Measurements from ENCODE around the gene BCL2L15. TPM values are rescaled to one million over a fixed set of nuclear protein-coding genes. Genes with fewer than 3 reads are reported as not detected.
A peak's percentile ranks its signal among the peaks of the same experiment; 100 is the strongest.

BCL2L15 gene
- total RNA-seq, 1 experiment from 2014 or later, result 0.57 TPM

DNA sequence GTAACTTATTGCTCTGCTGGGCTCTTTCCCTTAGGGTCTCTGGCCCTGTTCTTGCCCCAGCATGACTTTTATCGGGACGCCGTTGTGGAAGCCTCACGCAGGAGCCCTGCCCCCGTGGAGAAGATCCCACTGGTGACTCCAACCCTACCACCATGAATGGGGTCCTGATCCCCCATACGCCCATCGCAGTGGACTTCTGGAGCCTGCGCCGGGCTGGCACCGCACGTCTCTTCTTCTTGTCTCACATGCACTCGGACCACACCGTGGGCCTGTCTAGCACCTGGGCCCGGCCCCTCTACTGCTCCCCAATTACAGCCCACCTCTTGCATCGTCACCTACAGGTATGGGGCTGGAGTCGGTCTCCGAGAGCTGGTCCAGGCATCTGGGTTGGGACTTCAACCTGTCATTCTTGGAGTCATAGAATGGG, 18.1 kb upstream of the BCL2L15 start:
- DNase-seq (ENCODE audit: low spot score), result peak; percentile 16

GRCh38 chr1:113904674-113905434, 17.5 kb upstream of the BCL2L15 start, which contains the start of the genes AP4B1 and DCLRE1B:
Gene AP4B1 (minus strand): TSS chr1:113904799. CDS start chr1:113904717, 82 bp downstream.
Gene DCLRE1B (plus strand): TSS chr1:113905326. CDS start chr1:113905587, 261 bp downstream.
- DNase-seq (ENCODE audit: low spot score), result peak; percentile 98

GRCh38 chr1:113904293-113904673, 16.9 kb upstream of the BCL2L15 start:
- no peak for DNase-seq (ENCODE audit: low spot score)

- DNase-seq (ENCODE audit: low spot score), result no peak
Observed at GRCh38 chr1:113903501-113904292, 16.3 kb upstream of the BCL2L15 start.

- no peak for DNase-seq (ENCODE audit: low spot score)
Observed at GRCh38 chr1:113901191-113901590, 13.8 kb upstream of the BCL2L15 start.

DNA sequence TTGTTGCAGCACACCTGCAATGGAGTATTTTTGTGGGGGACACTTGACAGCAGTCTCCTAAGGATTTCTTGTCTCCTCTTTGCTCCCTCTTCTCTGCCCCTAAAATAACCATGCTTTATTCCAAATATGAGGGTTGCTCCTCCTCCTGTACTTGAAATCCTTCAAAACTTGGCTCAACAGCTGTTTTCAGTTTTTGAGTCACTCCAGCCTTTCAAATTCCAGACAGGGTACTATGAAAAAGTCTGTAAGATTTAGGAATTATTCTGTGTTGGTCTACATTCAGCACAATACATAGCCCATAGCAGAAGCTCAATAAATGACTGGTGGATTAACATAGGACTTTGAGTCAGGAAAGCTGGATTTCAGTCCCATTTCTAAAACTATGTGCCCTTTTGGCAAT, 11.7 kb upstream of the BCL2L15 start:
- no peak for DNase-seq (ENCODE audit: low spot score)

DNA sequence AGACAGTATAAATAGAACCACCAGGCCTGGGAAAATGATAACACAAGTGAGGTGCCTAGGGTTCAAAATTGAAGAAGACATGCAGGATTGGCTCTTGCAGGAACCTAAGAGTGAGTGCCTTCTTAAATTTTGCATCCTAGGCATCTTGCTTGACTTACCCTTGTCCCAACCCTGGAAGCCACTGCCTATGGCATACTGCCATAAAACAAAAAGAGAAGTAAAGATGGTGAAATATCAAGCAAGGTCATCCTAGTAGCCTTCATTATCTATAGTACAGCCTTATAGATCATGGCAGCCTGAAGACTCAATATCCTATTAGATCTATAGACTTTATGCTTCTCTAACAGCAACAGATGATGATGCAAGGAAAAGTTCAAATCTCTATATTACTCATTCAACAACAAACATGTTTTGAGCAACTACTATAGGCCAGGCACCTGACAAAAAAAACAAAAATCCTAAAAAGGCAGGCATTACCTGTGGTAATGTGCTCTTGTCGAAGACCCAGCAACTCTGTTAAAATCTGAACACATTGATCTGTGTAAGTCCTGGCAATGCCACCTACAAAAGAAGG, 10.9 kb upstream of the BCL2L15 start:
- no peak for DNase-seq (ENCODE audit: low spot score)

GRCh38 chr1:113895961-113896360, 8.6 kb upstream of the BCL2L15 start:
- no peak for DNase-seq (ENCODE audit: low spot score)

- DNase-seq (ENCODE audit: low spot score), result no peak
Observed at GRCh38 chr1:113895098-113895497, 7.7 kb upstream of the BCL2L15 start.

DNA sequence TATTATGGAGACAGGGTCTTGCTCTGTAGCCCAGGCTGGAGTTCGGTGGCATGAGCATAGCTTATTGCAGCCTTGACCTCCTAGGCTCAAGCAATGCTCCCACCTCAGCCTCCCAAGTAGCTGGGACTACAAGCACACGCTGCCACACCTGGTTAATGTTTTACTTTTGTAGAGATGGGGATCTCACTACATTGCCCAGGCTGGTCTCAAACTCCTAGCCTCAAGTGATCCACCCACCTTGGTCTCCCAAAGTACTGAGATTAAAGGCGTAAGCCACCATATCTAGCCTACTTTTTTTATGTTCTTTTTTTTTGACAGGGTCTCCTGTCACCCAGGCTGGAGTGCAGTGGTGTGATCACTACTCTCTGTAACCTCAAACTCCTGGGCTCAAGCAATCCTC, 5.9 kb upstream of the BCL2L15 start:
- no peak for DNase-seq (ENCODE audit: low spot score)

- no peak for DNase-seq (ENCODE audit: low spot score)
Observed at GRCh38 chr1:113891631-113892220, 4.3 kb upstream of the BCL2L15 start.

DNA sequence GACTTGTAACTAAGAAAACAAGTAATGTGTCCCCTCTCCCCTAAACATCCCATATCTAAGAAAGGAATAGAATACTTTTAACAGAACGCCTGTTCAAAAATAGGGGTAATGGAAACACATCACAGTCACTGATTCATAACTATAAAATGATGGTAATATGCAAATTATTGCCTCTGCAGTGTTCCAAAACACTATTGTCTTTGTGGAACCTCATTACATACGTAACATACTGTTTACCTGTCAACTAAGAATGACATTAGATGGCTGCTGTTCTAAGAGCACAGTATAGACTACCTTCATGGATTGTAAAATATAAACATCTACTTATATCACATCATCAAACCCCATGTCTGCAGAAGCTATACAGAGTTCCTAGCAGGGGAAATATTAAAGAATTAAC, 3.4 kb upstream of the BCL2L15 start:
- DNase-seq (ENCODE audit: low spot score), result no peak

DNA sequence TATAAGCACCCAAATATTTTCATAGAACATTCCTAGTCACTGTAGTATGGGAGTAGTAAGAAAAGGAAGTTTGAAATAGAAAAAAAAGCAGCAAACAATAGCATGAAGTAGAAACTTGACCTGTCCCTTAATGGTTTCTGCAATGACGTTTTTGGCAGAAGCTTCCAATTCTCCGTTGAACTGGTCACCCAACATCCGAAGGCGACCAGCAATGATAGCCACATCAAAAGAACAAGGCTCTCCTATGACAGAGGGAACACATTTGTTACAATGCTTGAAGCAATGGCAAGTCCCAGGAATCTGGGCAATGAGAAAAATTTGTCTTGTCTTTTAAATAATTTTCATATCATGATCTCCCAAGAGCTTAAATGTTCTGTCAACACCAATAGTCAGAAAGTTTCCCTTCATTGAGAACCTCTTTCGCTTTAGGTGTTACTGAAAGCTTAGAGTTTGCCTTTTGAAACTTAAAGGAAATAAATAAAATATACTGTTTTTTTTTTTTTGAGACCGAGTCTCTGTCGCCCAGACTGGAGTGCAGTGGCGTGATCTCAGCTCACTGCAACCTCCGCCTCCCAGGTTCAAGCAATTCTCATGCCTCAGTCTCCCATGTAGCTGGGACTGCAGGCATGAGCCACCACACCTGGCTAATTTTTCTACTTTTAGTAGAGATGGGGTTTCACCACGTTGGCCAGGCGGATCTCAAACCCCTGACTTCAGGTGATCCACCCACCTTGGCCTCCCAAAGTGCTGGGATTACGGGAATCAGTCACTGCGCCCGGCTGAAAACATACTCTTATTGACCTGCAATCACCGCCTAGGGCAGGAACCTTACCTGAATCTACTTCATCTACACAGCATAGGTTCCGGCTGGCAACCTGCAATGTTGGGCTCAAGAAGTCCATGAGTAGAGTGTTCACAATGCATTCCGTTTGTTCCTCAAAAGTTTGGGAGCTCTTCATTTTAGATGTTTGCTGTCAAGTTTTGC, 672 bp downstream of the BCL2L15 start:
- DNase-seq (ENCODE audit: low spot score), result no peak

- no peak for DNase-seq (ENCODE audit: low spot score)
Observed at GRCh38 chr1:113881661-113882060, 5.7 kb downstream of the BCL2L15 start.

DNA sequence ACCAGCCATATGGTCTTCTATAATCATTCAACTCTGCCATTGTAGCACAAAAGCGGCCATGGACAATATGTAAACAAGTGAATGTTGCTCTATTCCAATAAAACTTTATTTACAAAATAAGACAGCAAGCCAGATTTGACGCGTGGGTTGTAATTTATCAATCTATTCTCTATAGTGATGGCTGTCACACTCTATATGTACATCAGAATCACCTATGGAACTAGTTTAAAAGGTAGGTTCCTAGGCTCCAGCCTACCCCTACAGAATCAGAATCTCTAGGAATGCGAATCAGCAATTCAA, 7.7 kb downstream of the BCL2L15 start:
- no peak for DNase-seq (ENCODE audit: low spot score)

GRCh38 chr1:113876176-113876575, 11.2 kb downstream of the BCL2L15 start:
- DNase-seq (ENCODE audit: low spot score), result no peak

DNA sequence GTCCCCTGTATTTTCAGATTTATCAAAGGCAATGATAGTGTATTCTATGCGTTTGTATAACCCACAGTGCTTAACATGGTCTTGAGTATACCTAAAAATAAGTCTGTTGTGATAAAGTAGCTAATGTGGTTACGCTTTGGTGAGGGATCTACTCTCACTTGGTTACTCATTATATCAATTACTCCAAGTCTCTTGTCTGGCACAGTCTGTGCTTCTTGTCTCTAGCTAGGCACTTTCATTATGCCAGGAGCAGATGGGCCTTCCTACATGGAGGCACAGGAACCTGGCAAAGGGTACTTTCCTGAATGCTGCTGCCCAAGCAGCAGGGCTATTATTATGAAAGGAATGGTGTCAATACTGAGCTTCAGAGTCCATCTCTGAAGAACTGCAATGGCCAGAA, 11.7 kb downstream of the BCL2L15 start:
- no peak for DNase-seq (ENCODE audit: low spot score)

DNA sequence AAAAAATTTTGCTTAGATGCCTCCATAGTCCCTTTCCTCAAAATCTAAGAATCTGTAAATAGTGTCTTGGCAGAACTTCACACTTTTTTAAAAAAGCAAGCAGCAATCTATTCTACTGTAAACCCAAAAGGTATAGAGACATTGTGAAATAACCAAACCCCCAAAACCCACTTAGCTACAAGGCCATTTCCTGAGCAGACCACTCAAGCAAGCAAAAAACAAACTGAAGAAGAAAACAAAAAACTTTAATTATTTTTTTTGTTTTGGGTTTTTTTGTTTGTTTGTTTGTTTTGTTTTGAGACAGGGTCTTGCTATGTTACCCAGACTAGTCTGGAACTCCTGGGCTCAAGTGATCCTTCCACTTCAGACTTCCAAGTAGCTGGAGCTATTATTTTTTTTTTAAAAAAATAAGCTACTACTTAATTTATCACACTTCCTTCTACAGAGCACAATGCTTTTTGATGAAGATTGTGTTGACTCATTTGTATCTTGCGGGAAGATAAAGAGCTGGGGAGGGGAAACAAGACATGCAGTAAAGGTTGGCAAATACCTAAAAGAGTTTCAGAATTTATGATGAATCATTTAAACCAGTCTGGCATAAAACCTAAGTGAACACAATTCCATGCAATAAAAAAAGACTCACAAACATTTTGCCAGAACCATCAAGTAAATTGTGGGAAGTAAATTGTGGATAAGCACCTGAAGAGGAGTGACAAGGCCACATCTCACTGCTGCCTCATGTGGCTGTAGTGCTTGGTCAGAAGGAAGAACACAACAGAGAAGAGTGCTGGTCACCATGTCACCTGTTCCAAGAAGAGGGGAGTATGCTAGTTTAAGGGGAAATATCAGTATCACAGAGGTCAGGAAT, 13.1 kb downstream of the BCL2L15 start:
- DNase-seq (ENCODE audit: low spot score), result peak; percentile 51

DNA sequence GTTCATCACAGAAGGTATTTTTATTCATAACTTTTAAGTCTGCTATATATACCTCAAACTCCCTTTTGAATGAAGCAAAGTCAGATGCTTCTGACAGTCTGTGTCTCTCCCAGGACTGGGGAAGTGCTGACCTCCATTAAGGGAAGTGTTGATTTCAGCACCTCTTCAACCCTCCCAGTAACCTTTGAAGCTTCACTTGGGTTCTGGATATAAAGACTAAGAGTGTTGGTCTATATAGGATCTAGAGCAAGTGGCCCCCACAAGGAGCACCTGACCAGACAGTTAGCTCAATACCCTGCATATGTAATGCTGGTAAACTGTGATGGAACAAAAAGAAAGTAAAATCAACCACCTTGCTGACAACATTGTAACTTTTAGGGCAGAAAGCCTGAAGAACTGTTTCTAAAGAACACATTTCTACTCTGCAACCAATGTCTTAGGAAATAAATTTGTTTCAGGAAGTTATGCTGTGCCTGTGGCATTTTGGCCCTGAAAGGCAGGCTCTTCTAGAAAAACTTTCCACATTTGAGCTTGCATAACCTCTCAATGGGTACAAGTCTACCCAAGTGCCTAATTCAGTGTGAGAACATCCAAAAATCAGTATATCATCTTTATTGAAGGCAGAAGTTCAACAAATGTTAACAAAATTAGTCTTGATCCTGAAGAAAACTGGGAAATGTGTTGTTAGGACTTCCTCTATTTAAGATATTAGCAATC, 15.0 kb downstream of the BCL2L15 start:
- DNase-seq (ENCODE audit: low spot score), result no peak

Data from A172 (cell line).